G401 (cell line): ENCODE results near the gene HOXC9. TPM values are rescaled to one million over a fixed set of nuclear protein-coding genes. Genes with fewer than 3 reads are reported as not detected.

Source experiments
- total RNA-seq: library from RNA; depleted of rRNA; stranded (reverse); fragments of >200 nt; shearing (Covaris generic); gene quantifications from 2 replicates; pipeline ENCODE4 v1.2.3, GENCODE V29; 2014; rRNA removed

The HOXC9 gene
- total RNA-seq, 1 experiment from 2014 or later = 18.7 TPM

Other genes with a start within 250 kb of the HOXC9 start
- not detected in 2 replicates for gene CISTR, start 248.2 kb upstream of the HOXC9 start, total RNA-seq
- 8.2 and 13.2 TPM in 2 replicates for gene HOXC13, start 61.3 kb upstream of the HOXC9 start, total RNA-seq
- not detected in 2 replicates for gene HOXC12, start 45.3 kb upstream of the HOXC9 start, total RNA-seq
- 2.1 and 2.3 TPM in 2 replicates for gene HOXC11, start 27.0 kb upstream of the HOXC9 start, total RNA-seq
- gene HOTAIR, start 25.2 kb upstream of the HOXC9 start, total RNA-seq = 4.1 and 15.0 TPM in 2 replicates
- gene HOXC10, start 15.0 kb upstream of the HOXC9 start, total RNA-seq = 16.7 and 48.6 TPM in 2 replicates
- gene HOXC8, start 8.8 kb downstream of the HOXC9 start, total RNA-seq = 0.07 and 0.18 TPM in 2 replicates
- gene HOXC6, start 28.3 kb downstream of the HOXC9 start, total RNA-seq = 3.7 and 4.1 TPM in 2 replicates
- gene HOXC5, start 32.9 kb downstream of the HOXC9 start, total RNA-seq = not detected in 2 replicates
- gene HOXC4, start 53.7 kb downstream of the HOXC9 start, total RNA-seq = 2.5 and 3.9 TPM in 2 replicates
- 52.2 and 64.7 TPM in 2 replicates for gene SMUG1, start 188.8 kb downstream of the HOXC9 start, total RNA-seq